T-helper 17 cell (primary cell): Measurements from ENCODE around the gene MGAT5B. TPM values are rescaled to one million over a fixed set of nuclear protein-coding genes. Genes with fewer than 3 reads are reported as not detected.
A peak's percentile ranks its signal among the peaks of the same experiment; 100 is the strongest.

Experiments used
- ATAC-seq: fragments of 150-1000 bp; cut with Tn5 transposase; 2 replicates; pipeline ENCODE4 v1.10.0; 2021; ENCODE audit warnings: mild to moderate bottlenecking, moderate library complexity
- DNase-seq, 3 donors: peaks; one replicate each; pipeline versions ENCODE4 v3.0.0 to v3.0.0-alpha.2; 2020 to 2021
- H3K9me3 ChIP-seq: one replicate; pipeline ENCODE4 v1.7.0; 2013; ENCODE audit warnings: low read length, mild to moderate bottlenecking; ENCODE audit not compliant: control insufficient read depth, poor library complexity, severe bottlenecking
- H3K27ac Mint-ChIP-seq: one replicate; pipeline ENCODE4 v1.8.0; 2022; ENCODE audit warnings: mild to moderate bottlenecking, moderate library complexity, mixed read lengths
- H3K27me3 Mint-ChIP-seq: one replicate; pipeline ENCODE4 v1.8.0; 2022; ENCODE audit warnings: mixed read lengths
- H3K36me3 Mint-ChIP-seq: one replicate; pipeline ENCODE4 v1.8.0; 2022; ENCODE audit warnings: low read depth, mixed read lengths
- H3K4me1 Mint-ChIP-seq: one replicate; pipeline ENCODE4 v1.8.0; 2022; ENCODE audit warnings: mild to moderate bottlenecking, mixed read lengths
- H3K4me3 Mint-ChIP-seq: one replicate; pipeline ENCODE4 v1.8.0; 2022; ENCODE audit warnings: mild to moderate bottlenecking, moderate library complexity, mixed read lengths
- total RNA-seq, 4 donors: library from RNA in 2 of 4; stranded (reverse) in 2 of 4; gene quantifications; one replicate each; pipeline ENCODE4 v1.2.3 and lab custom pipeline; 2022 to 2026

Gene MGAT5B
- total RNA-seq, 2 donors from 2014 or later, result 0.55 to 1.4 TPM

- peaks cover 7% of the 10 kb centered on the region for H3K4me1 Mint-ChIP-seq
- peak overlapping the region; percentile 14 for H3K27ac Mint-ChIP-seq
- H3K9me3 ChIP-seq, result no peaks in the 10 kb centered on the region
- no peak overlapping the region for H3K4me3 Mint-ChIP-seq
- no peaks in the 10 kb centered on the region for H3K27me3 Mint-ChIP-seq
- H3K36me3 Mint-ChIP-seq, result no peaks in the 10 kb centered on the region
- ATAC-seq, result no peak
- no peak for DNase-seq
Measured at GRCh38 chr17:76987486-76988093, 119.4 kb downstream of the MGAT5B start.

- H3K9me3 ChIP-seq, result no peaks in the 10 kb centered on the region
- Mint-ChIP-seq H3K36me3 (no peaks in the 10 kb centered on the region), H3K4me3 (no peak overlapping the region), H3K27me3 (no peaks in the 10 kb centered on the region), H3K4me1 (peaks cover 4% of the 10 kb centered on the region), H3K27ac (no peak overlapping the region)
- DNase-seq, result no peak
- ATAC-seq, result no peak
Measured at GRCh38 chr17:76988796-76989195, 120.6 kb downstream of the MGAT5B start.

GRCh38 chr17:76989519-76989918, 121.3 kb downstream of the MGAT5B start:
- ATAC-seq, result no peak
- DNase-seq, result no peak
- H3K9me3 ChIP-seq, result no peaks in the 10 kb centered on the region
- no peaks in the 10 kb centered on the region for H3K36me3 Mint-ChIP-seq
- H3K27me3 Mint-ChIP-seq, result no peaks in the 10 kb centered on the region
- H3K4me3 Mint-ChIP-seq, result no peak overlapping the region
- H3K27ac Mint-ChIP-seq, result no peak overlapping the region
- peaks cover 6% of the 10 kb centered on the region for H3K4me1 Mint-ChIP-seq

DNA sequence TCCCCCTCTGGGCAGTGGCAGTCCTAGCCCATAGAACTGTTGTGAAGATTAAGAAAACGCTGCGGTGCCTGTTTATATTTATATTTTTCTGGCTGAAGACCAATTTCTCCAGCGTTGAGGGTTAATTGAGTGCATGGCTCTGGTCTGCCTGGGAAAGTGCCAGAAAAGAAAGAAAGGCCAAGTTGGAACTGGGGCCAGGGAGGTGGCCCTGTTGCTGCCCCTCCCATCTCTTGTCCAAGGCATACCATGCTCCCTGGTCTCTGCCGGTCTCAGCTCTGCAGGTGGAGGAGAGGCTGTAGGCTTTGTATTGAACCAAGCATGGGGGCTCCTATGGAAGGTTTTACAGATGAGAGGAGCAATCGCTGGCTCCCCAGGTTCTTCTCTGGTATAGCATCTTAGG, 124.7 kb downstream of the MGAT5B start:
- Mint-ChIP-seq H3K36me3 (no peaks in the 10 kb centered on the region), H3K4me3 (no peak overlapping the region), H3K4me1 (peaks cover 21% of the 10 kb centered on the region), H3K27ac (peak overlapping the region; percentile 98), H3K27me3 (no peaks in the 10 kb centered on the region)
- DNase-seq (no peak), ATAC-seq (no peak)
- H3K9me3 ChIP-seq, result no peaks in the 10 kb centered on the region

- no peaks in the 10 kb centered on the region for H3K36me3 Mint-ChIP-seq
- peaks cover 29% of the 10 kb centered on the region for H3K4me1 Mint-ChIP-seq
Measured at GRCh38 chr17:76993651-76994050, 125.4 kb downstream of the MGAT5B start.

GRCh38 chr17:76994237-76994637, 126.0 kb downstream of the MGAT5B start:
- Mint-ChIP-seq H3K36me3 (no peaks in the 10 kb centered on the region), H3K27ac (peak overlapping the region; percentile 98), H3K4me3 (peak overlapping the region; percentile 5), H3K27me3 (no peaks in the 10 kb centered on the region), H3K4me1 (peaks cover 34% of the 10 kb centered on the region)
- no peak for ATAC-seq
- H3K9me3 ChIP-seq, result no peaks in the 10 kb centered on the region
- no peak for DNase-seq

More at GRCh38 chr17:76993651-76994050, 125.4 kb downstream of the MGAT5B start:
- H3K27me3 Mint-ChIP-seq, result no peaks in the 10 kb centered on the region
- ATAC-seq, result no peak
- DNase-seq, result no peak
- H3K27ac Mint-ChIP-seq, result peak overlapping the region; percentile 98
- H3K4me3 Mint-ChIP-seq, result no peak overlapping the region
- H3K9me3 ChIP-seq, result no peaks in the 10 kb centered on the region

- Mint-ChIP-seq H3K27me3 (no peaks in the 10 kb centered on the region), H3K27ac (peak overlapping the region; percentile 98), H3K4me1 (peaks cover 34% of the 10 kb centered on the region), H3K36me3 (no peaks in the 10 kb centered on the region), H3K4me3 (peak overlapping the region; percentile 33)
- DNase-seq (no peak), ATAC-seq (no peak)
- no peaks in the 10 kb centered on the region for H3K9me3 ChIP-seq
Measured at GRCh38 chr17:76995387-76996105, 127.3 kb downstream of the MGAT5B start.

GRCh38 chr17:76996741-76997694, 128.8 kb downstream of the MGAT5B start:
- H3K36me3 Mint-ChIP-seq, result no peaks in the 10 kb centered on the region
- H3K9me3 ChIP-seq, result no peaks in the 10 kb centered on the region
- H3K27me3 Mint-ChIP-seq, result no peaks in the 10 kb centered on the region
- ATAC-seq (no peak), DNase-seq (no peak)
- H3K27ac Mint-ChIP-seq, result peak overlapping the region; percentile 98
- H3K4me3 Mint-ChIP-seq, result peak overlapping the region; percentile 85
- H3K4me1 Mint-ChIP-seq, result peaks cover 34% of the 10 kb centered on the region

DNA sequence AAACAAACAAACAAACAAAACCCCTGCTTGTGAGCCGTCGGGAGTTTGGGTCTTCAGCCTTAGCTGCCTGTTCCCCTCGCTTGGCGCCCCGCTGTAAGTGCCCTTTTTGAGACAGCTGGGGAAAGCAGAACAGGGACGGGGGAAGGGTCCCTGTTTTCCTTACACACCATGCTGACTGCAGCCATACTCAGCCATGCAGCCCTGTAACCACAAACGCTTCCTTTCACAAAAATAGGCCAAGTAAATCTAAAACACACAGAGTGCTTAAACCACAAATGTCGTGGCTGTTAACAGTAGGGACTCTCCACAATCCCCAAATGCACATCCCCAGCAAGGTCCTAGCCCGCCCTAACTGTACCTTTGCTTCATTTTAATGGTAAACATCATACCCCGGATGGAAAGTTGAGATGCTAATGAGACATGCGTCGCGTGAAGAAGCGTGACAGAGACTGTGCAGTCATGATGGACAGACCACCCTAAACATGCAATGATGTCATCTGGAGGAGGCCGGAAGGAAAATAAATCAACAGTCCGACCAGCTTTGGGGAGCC, 129.9 kb downstream of the MGAT5B start:
- H3K9me3 ChIP-seq, result no peaks in the 10 kb centered on the region
- DNase-seq, result peak in 2 of 3 donors; percentile 47 to 49
- peaks cover 34% of the 10 kb centered on the region for H3K4me1 Mint-ChIP-seq
- H3K27me3 Mint-ChIP-seq, result no peaks in the 10 kb centered on the region
- H3K36me3 Mint-ChIP-seq, result no peaks in the 10 kb centered on the region
- H3K4me3 Mint-ChIP-seq, result peak overlapping the region; percentile 85
- peak overlapping the region; percentile 98 for H3K27ac Mint-ChIP-seq
- ATAC-seq, result peak; percentile 95

GRCh38 chr17:76998839-76999238, 130.6 kb downstream of the MGAT5B start:
- no peaks in the 10 kb centered on the region for H3K9me3 ChIP-seq
- Mint-ChIP-seq H3K27ac (peak overlapping the region; percentile 98), H3K4me1 (peaks cover 33% of the 10 kb centered on the region), H3K4me3 (peak overlapping the region; percentile 85), H3K36me3 (no peaks in the 10 kb centered on the region), H3K27me3 (no peaks in the 10 kb centered on the region)
- no peak for ATAC-seq
- DNase-seq, result no peak
